ENCODE results near the gene PAQR5. TPM values are rescaled to one million over a fixed set of nuclear protein-coding genes. Genes with fewer than 3 reads are reported as not detected.

PAQR5 gene
- total RNA-seq, 1 donor from 2014 or later: 0.63 TPM

DNA sequence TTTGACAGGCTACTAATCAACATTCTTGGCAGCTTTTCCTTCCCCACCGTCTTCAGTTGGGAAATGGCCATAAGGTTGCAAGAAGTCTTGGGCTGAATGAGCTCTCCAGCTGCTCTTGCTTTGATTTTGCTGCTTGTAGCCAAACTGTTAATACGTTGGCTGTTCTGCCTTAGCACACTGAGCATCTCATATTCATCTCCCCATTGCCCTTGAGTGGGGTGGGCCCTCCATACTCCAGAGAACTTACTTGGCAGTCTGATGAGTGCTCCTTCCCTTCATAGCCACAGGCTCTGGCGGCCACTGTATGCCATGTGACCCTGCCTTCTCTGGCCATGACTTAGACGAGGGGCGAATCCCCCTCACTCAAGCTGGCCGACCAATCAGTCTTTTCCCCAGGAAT, 25.8 kb upstream of the PAQR5 start:
- H3K27me3 ChIP-seq (ENCODE audit: low read depth): no peaks in the 10 kb centered on the region
- TF ChIP-seq, protein P1, sequence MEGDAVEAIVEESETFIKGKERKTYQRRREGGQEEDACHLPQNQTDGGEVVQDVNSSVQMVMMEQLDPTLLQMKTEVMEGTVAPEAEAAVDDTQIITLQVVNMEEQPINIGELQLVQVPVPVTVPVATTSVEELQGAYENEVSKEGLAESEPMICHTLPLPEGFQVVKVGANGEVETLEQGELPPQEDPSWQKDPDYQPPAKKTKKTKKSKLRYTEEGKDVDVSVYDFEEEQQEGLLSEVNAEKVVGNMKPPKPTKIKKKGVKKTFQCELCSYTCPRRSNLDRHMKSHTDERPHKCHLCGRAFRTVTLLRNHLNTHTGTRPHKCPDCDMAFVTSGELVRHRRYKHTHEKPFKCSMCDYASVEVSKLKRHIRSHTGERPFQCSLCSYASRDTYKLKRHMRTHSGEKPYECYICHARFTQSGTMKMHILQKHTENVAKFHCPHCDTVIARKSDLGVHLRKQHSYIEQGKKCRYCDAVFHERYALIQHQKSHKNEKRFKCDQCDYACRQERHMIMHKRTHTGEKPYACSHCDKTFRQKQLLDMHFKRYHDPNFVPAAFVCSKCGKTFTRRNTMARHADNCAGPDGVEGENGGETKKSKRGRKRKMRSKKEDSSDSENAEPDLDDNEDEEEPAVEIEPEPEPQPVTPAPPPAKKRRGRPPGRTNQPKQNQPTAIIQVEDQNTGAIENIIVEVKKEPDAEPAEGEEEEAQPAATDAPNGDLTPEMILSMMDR (IDR thresholded peaks at IDR 0.05; ENCODE audit: borderline replicate concordance): no peak
- peaks cover 22% of the 10 kb centered on the region for H3K4me1 ChIP-seq
- no peak overlapping the region for H3K27ac ChIP-seq (replicated peaks)
- intact Hi-C loops (cut with micrococcal nuclease): no loop called here
- no peaks in the 10 kb centered on the region for H3K9me3 ChIP-seq (replicated peaks)
- no peak overlapping the region for H3K4me3 ChIP-seq
- no peaks in the 10 kb centered on the region for H3K36me3 ChIP-seq
- DNase-seq: no peak

DNA sequence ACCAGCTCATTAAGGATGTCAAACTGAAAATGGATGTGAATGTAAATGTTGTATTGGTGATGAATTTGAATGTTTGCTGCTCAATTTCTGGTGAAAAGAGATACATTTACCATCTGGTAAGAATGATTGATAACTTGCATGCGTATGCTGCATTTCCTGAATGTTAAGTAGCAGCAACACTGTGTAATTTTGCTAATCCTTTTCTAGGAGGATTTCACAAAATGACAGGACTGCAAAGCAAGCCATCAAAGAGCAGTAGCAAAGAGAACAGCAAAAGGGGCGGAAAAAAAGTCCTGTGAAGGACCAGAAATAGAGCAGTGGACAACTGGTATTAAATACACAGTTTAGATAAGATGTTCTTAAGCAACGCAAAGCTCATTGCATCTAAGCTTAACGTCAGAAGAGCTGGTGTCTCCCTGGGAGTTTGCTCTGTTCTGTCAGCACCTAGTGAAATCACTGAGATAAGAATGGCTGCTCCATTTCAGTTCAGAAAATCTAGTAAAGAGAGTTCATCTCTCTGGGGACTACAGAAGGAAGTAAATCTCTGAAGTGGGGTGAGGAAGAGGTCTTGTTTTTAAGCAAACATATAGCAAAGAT, 23.5 kb upstream of the PAQR5 start:
- TF ChIP-seq, protein P1 (IDR thresholded peaks at IDR 0.05; ENCODE audit: borderline replicate concordance): no peak
- no peaks in the 10 kb centered on the region for H3K36me3 ChIP-seq
- intact Hi-C loops (cut with micrococcal nuclease): no loop called here
- no peak for DNase-seq
- H3K4me1 ChIP-seq: peaks cover 22% of the 10 kb centered on the region
- no peak overlapping the region for H3K4me3 ChIP-seq
- no peak overlapping the region for H3K27ac ChIP-seq (replicated peaks)
- H3K9me3 ChIP-seq (replicated peaks): no peaks in the 10 kb centered on the region
- H3K27me3 ChIP-seq (ENCODE audit: low read depth): no peaks in the 10 kb centered on the region

DNA sequence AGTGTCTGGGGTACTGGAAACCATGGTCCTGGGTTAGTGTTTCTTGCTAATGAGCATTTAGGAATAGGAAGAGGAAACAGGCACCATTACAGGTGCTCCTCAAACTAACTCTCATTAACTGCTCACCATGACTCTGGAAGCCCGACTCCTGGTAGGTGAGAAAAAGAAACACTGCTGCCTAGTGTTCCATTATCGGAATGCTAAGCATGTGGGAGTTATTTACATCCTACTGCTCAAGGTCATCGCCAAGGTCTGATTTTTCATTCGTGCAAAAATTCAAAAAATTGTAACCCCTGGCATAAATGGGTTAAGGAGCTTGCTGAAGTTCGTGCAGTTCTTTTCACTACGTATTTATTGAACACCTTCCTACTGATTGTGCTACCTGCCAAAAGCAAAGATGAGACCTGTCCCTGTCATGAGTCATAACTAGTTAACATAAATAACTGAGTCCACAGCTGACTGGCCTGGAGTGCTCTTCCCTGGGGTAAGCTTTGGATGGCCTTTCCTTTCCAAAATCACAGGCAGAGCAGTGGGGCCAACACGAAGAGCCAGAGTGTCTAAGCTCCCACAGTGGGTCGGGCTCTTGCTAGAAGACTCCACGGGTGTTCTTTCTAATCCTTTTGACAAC, 22.7 kb upstream of the PAQR5 start:
- intact Hi-C loops (cut with micrococcal nuclease): no loop called here
- H3K27ac ChIP-seq (replicated peaks): no peak overlapping the region
- no peak overlapping the region for H3K4me3 ChIP-seq
- no peaks in the 10 kb centered on the region for H3K27me3 ChIP-seq (ENCODE audit: low read depth)
- no peak for DNase-seq
- TF ChIP-seq, protein P1 (IDR thresholded peaks at IDR 0.05; ENCODE audit: borderline replicate concordance): no peak
- peaks cover 22% of the 10 kb centered on the region for H3K4me1 ChIP-seq
- H3K36me3 ChIP-seq: no peaks in the 10 kb centered on the region
- no peaks in the 10 kb centered on the region for H3K9me3 ChIP-seq (replicated peaks)

DNA sequence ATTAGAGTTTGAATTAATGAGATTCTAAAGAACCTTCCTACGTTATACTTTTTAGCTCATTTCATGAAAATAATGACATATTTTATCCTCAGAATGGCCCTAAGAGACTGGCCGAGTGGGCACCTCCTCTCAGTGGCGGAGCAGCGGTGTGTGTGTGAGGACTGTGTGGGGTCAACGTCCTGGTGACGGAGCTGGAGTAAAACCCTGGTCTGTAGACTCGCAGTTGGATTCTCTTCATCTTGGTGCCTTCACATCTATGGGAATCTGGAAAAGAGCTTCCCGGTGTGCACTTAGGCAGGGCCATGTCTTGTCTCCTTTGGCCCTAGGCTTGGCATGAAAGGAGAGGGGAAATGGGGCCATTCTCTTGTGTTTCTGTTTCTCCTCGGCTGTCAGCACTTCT, 21.4 kb upstream of the PAQR5 start:
- Histone ChIP-seq H3K27ac (replicated peaks) (no peak overlapping the region), H3K36me3 (no peaks in the 10 kb centered on the region), H3K27me3 (ENCODE audit: low read depth) (no peaks in the 10 kb centered on the region), H3K4me1 (peaks cover 17% of the 10 kb centered on the region), H3K4me3 (no peak overlapping the region), H3K9me3 (replicated peaks) (no peaks in the 10 kb centered on the region)
- no peak for DNase-seq
- intact Hi-C loops (cut with micrococcal nuclease): no loop called here
- TF ChIP-seq, protein P1 (IDR thresholded peaks at IDR 0.05; ENCODE audit: borderline replicate concordance): no peak

DNA sequence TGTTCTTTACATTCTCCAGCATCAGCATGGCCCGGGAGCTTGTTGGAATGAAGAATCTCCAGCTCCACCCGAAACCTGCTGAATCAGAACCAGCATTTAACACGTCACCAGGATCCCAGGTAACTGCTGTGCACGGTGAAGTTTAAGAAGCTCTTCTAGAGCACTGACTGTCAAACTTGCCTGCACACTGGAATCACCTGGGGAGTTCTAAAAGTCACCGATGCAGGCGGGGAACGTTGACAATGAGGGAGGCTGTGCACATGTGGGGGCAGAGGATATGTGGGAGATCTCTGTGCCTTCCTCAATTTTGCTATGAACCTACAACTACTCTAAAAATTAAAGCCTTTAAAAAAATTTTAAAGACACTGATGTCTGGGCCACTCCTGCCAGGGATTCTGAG, 19.1 kb upstream of the PAQR5 start:
- Histone ChIP-seq H3K36me3 (no peaks in the 10 kb centered on the region), H3K27me3 (ENCODE audit: low read depth) (no peaks in the 10 kb centered on the region), H3K4me1 (peaks cover 14% of the 10 kb centered on the region), H3K27ac (replicated peaks) (no peak overlapping the region), H3K9me3 (replicated peaks) (no peaks in the 10 kb centered on the region), H3K4me3 (no peak overlapping the region)
- intact Hi-C loops (cut with micrococcal nuclease): no loop called here
- DNase-seq: no peak
- TF ChIP-seq, protein P1 (IDR thresholded peaks at IDR 0.05; ENCODE audit: borderline replicate concordance): no peak

Data from left ventricle myocardium inferior (tissue), 1 donor.